IMR-90 (cell line): ENCODE results near the gene NPTX1. TPM values are rescaled to one million over a fixed set of nuclear protein-coding genes. Genes with fewer than 3 reads are reported as not detected.
A peak's percentile ranks its signal among the peaks of the same experiment; 100 is the strongest.

Source experiments
- ATAC-seq: fragments of 200-7000 bp; cut with Tn5 transposase; 2 replicates; pipeline ENCODE4 v1.9.1; 2020; ENCODE audit warnings: low read depth, mild to moderate bottlenecking, moderate library complexity
- BruUV-seq: library from RNA; stranded (reverse); fragments of 400-500 nt; replicated peaks from 2 replicates; lab custom pipeline; 2021; lab: Mats Ljungman, UMichigan
- CTCF ChIA-PET: fragments of 300-600 bp; formaldehyde crosslinking; extraction: SDS; loops from one replicate; lab custom pipeline; 2021; ENCODE audit warnings: antibody characterized with exemption; lab: Yijun Ruan, JAX
- POLR2A ChIA-PET: fragments of 300-600 bp; sonication (Branson Sonifier 250); formaldehyde crosslinking; loops from one replicate; lab custom pipeline; 2022; ENCODE audit warnings: antibody characterized with exemption; ENCODE audit not compliant: unreplicated experiment; lab: Charles Lee
- DNase-seq: peaks from one replicate; pipeline ENCODE4 v3.0.0; 2013
- H2AFZ ChIP-seq: replicated peaks from 2 replicates; pipeline ENCODE3; 2013; ENCODE audit warnings: low read length, mild to moderate bottlenecking; ENCODE audit not compliant: poor library complexity
- H2AK5ac ChIP-seq: 2 replicates; pipeline ENCODE4 v1.6.1; 2013; ENCODE audit warnings: low read depth, low read length, inconsistent platforms
- H2AK9ac ChIP-seq: replicated peaks from 2 replicates; pipeline ENCODE3; 2013; ENCODE audit warnings: mild to moderate bottlenecking, low read depth, low read length, moderate library complexity; ENCODE audit not compliant: poor library complexity
- H2BK120ac ChIP-seq: 2 replicates; pipeline ENCODE4 v1.6.1; 2013; ENCODE audit warnings: low read depth, low read length, inconsistent platforms
- H2BK15ac ChIP-seq: 3 replicates; pipeline ENCODE4 v1.6.1; 2013; ENCODE audit warnings: low read depth, low read length, inconsistent platforms
- H2BK20ac ChIP-seq: 2 replicates; pipeline ENCODE4 v1.6.1; 2013; ENCODE audit warnings: low read depth, mild to moderate bottlenecking, inconsistent platforms, low read length, moderate library complexity
- H2BK5ac ChIP-seq: 2 replicates; pipeline ENCODE4 v1.6.1; 2013; ENCODE audit warnings: mild to moderate bottlenecking, low read depth, low read length, inconsistent platforms; ENCODE audit not compliant: poor library complexity, severe bottlenecking
- H3K14ac ChIP-seq: replicated peaks from 2 replicates; pipeline ENCODE4 v1.6.1; 2013; ENCODE audit warnings: low read depth, low read length, inconsistent platforms
- H3K18ac ChIP-seq: 2 replicates; pipeline ENCODE4 v1.6.1; 2013; ENCODE audit warnings: low read depth, low read length, control low read depth
- H3K23ac ChIP-seq: 2 replicates; pipeline ENCODE4 v1.6.1; 2013; ENCODE audit warnings: low read depth, low read length, inconsistent platforms
- H3K27ac ChIP-seq: 2 replicates; pipeline ENCODE4 v1.5.1; 2013; ENCODE audit warnings: mild to moderate bottlenecking, control low read depth, low read length; ENCODE audit not compliant: insufficient read depth
- H3K27me3 ChIP-seq: 2 replicates; pipeline ENCODE4 v1.6.1; 2013; ENCODE audit warnings: low read length; ENCODE audit not compliant: control insufficient read depth, insufficient read depth
- H3K36me3 ChIP-seq: 2 replicates; pipeline ENCODE4 v1.6.1; 2013; ENCODE audit warnings: low read length, mixed read lengths; ENCODE audit not compliant: control insufficient read depth, insufficient read depth
- H3K4ac ChIP-seq: 2 replicates; pipeline ENCODE4 v1.6.1; 2013; ENCODE audit warnings: low read depth, low read length, inconsistent platforms
- H3K4me1 ChIP-seq: 2 replicates; pipeline ENCODE4 v1.6.1; 2013; ENCODE audit warnings: low read length, mixed read lengths; ENCODE audit not compliant: control insufficient read depth, insufficient read depth
- H3K4me2 ChIP-seq: 2 replicates; pipeline ENCODE4 v1.6.1; 2013; ENCODE audit warnings: low read depth, mild to moderate bottlenecking, control low read depth, low read length, moderate library complexity
- H3K4me3 ChIP-seq: 2 replicates; pipeline ENCODE4 v1.5.1; 2013; ENCODE audit warnings: low read depth, mild to moderate bottlenecking, control low read depth, low read length, moderate library complexity; ENCODE audit not compliant: insufficient read depth
- H3K56ac ChIP-seq: 2 replicates; pipeline ENCODE4 v1.6.1; 2013; ENCODE audit warnings: low read length, inconsistent platforms; ENCODE audit not compliant: insufficient read depth; ENCODE audit errors: extremely low read depth
- H3K79me1 ChIP-seq, 2 experiments: 2 replicates each; pipeline ENCODE4 v1.6.1; 2013; ENCODE audit warnings: low read length in 2 of 2, inconsistent platforms in 1 of 2, low read depth in 1 of 2
- H3K9ac ChIP-seq: 2 replicates; pipeline ENCODE4 v1.6.1; 2013; ENCODE audit warnings: low read depth, low read length, control low read depth
- H3K9me1 ChIP-seq: 2 replicates; pipeline ENCODE4 v1.6.1; 2013; ENCODE audit warnings: low read length, inconsistent platforms; ENCODE audit not compliant: insufficient read depth
- H3K9me3 ChIP-seq: 2 replicates; pipeline ENCODE4 v1.6.1; 2013; ENCODE audit warnings: low read length; ENCODE audit not compliant: control insufficient read depth, insufficient read depth
- H4K20me1 ChIP-seq: 2 replicates; pipeline ENCODE4 v1.6.1; 2013; ENCODE audit warnings: low read length, inconsistent platforms; ENCODE audit not compliant: insufficient read depth
- H4K5ac ChIP-seq: 2 replicates; pipeline ENCODE4 v1.6.1; 2013; ENCODE audit warnings: mild to moderate bottlenecking, low read depth, low read length, control low read depth
- H4K8ac ChIP-seq, 2 experiments: 2 replicates each; pipeline ENCODE4 v1.6.1; 2013; ENCODE audit warnings: low read depth in 2 of 2, low read length in 2 of 2, control low read depth in 1 of 2, inconsistent platforms in 1 of 2
- H4K91ac ChIP-seq: 2 replicates; pipeline ENCODE4 v1.6.1; 2013; ENCODE audit warnings: low read depth, low read length, inconsistent platforms; ENCODE audit not compliant: insufficient read depth
- BHLHE40 ChIP-seq: fragments of 150-350 bp; IDR thresholded peaks from 2 replicates; pipeline ENCODE4 v1.6.1; 2016; ENCODE audit warnings: mild to moderate bottlenecking, low read depth, low read length
- CEBPB ChIP-seq: IDR thresholded peaks from 2 replicates; pipeline ENCODE4 v1.6.1; 2012; ENCODE audit warnings: low read depth, low read length, improper control_type of control experiment
- CHD1 ChIP-seq: IDR thresholded peaks from 2 replicates; pipeline ENCODE4 v1.6.1; 2012; ENCODE audit warnings: low read depth, low read length, improper control_type of control experiment
- CTCF ChIP-seq: conservative IDR thresholded peaks from 2 replicates; pipeline ENCODE4 v1.5.1; 2012; ENCODE audit warnings: mild to moderate bottlenecking, low read depth, low read length, improper control_type of control experiment
- ELK1 ChIP-seq: fragments of 150-350 bp; IDR thresholded peaks from 2 replicates; pipeline ENCODE4 v1.6.1; 2016; ENCODE audit warnings: low read depth, mild to moderate bottlenecking, low read length, moderate library complexity, borderline replicate concordance
- FOS ChIP-seq: fragments of 150-350 bp; IDR thresholded peaks from 2 replicates; pipeline ENCODE4 v1.6.1; 2016; ENCODE audit warnings: low read depth, low read length
- MAFK ChIP-seq: IDR thresholded peaks from 2 replicates; pipeline ENCODE4 v1.6.1; 2012; ENCODE audit warnings: low read depth, low read length, improper control_type of control experiment
- MAZ ChIP-seq: IDR thresholded peaks from 2 replicates; pipeline ENCODE4 v1.6.1; 2012; ENCODE audit warnings: low read depth, mild to moderate bottlenecking, low read length, improper control_type of control experiment, moderate library complexity, borderline replicate concordance
- NFE2L2 ChIP-seq: fragments of 150-350 bp; IDR thresholded peaks from 2 replicates; pipeline ENCODE4 v1.6.1; 2016; ENCODE audit warnings: low read depth, mild to moderate bottlenecking, low read length
- POLR2A ChIP-seq: IDR thresholded peaks from 2 replicates; pipeline ENCODE4 v1.6.1; 2012; ENCODE audit warnings: mild to moderate bottlenecking, low read depth, low read length
- RAD21 ChIP-seq: IDR thresholded peaks from 2 replicates; pipeline ENCODE4 v1.6.1; 2012; ENCODE audit warnings: low read length, improper control_type of control experiment
- SMC3 ChIP-seq: fragments of 150-350 bp; IDR thresholded peaks from 2 replicates; pipeline ENCODE4 v1.6.1; 2016; ENCODE audit warnings: low read depth, mild to moderate bottlenecking, antibody characterized with exemption, low read length, moderate library complexity
- USF2 ChIP-seq: fragments of 150-350 bp; IDR thresholded peaks from 2 replicates; pipeline ENCODE4 v1.6.1; 2017; ENCODE audit warnings: mild to moderate bottlenecking, antibody characterized with exemption, low read length, low read depth
- WGBS, 2 experiments: methylation state at CpG; one replicate each; pipeline versions ENCODE4 v1.1.5 to v1.1.7; 2013; ENCODE audit warnings: missing lambda C conversion rate in 2 of 2; ENCODE audit not compliant: insufficient read length in 1 of 2; ENCODE audit errors: extremely low coverage in 2 of 2; 5-methylcytosine and 5-hydroxymethylcytosine counted together
- dilution Hi-C: fragments of 300-500 bp; cut with HindIII; formaldehyde crosslinking; loops from one replicate; pipeline ENCODE4 v1.14.3; 2018; ENCODE audit warnings: low sequenced_read_pairs; ENCODE audit not compliant: unreplicated experiment
- in situ Hi-C: fragments of 300-500 bp; cut with MboI; formaldehyde crosslinking; loops from 3 replicates; pipeline ENCODE4 v1.14.3; 2019; ENCODE audit warnings: low sequenced_read_pairs, inconsistent platforms, mixed read lengths
- intact Hi-C: fragments of 100-400 bp; cut with micrococcal nuclease; formaldehyde crosslinking; loops from 2 replicates; pipeline ENCODE4 v1.10.0; 2022
- polyA plus RNA-seq, 3 experiments: library from polyadenylated mRNA; depleted of rRNA; stranded (reverse); fragments of >200 nt; gene quantifications; 2 replicates each; pipeline ENCODE4 v1.2.3, GENCODE V29; 2012; ENCODE audit warnings: low replicate concordance in 1 of 3
- total RNA-seq: library from RNA; depleted of rRNA; stranded (reverse); fragments of >200 nt; gene quantifications from 2 replicates; pipeline ENCODE4 v1.2.3, GENCODE V29; 2012

NPTX1 gene
- total and polyA plus RNA-seq, 2 of the 4 experiments (the other 2 are of a cell fraction): 20.8 to 39.5 TPM

- H3K9me3 ChIP-seq: no peaks in the 10 kb centered on the region
- H2BK5ac ChIP-seq: peak overlapping the region; percentile 81
- H4K8ac ChIP-seq: peak overlapping the region; percentile 46 to 73; a peak in 3 of 4 replicates
- H3K4me3 ChIP-seq: 0 out of 2 replicates have a peak overlapping the region, but pooled peaks have one; percentile 0
- peak overlapping the region; percentile 5; the same call in 1 of the 2 replicates for H3K9ac ChIP-seq
- H3K23ac ChIP-seq: peak overlapping the region; percentile 6; the same call in 1 of the 2 replicates
- peak overlapping the region; percentile 84 for H2AK5ac ChIP-seq
- peak overlapping the region; percentile 77 for H3K4ac ChIP-seq
- H2AFZ ChIP-seq: peak overlapping the region; percentile 80
- dilution Hi-C loops: no loop called here
- H3K4me1 ChIP-seq: peaks cover 18% of the 10 kb centered on the region
- intact Hi-C loops: no loop called here
- H4K5ac ChIP-seq: peak overlapping the region; percentile 27
- H3K4me2 ChIP-seq: peak overlapping the region; percentile 23; the same call in 1 of the 2 replicates
- 59% methylated on average over 8 of the region's 24 CpGs; no CpG with 5 or more reads in 1 of the 2 experiments for WGBS, 2 experiments
- H3K36me3 ChIP-seq: no peaks in the 10 kb centered on the region
- in situ Hi-C loops: no loop called here
- no TSS peak for BruUV-seq
- DNase-seq (peak; percentile 97), ATAC-seq (peak; percentile 82)
- H4K91ac ChIP-seq: peak overlapping the region; percentile 71
- no peak overlapping the region; the same call in 2 of the 3 replicates for H2BK15ac ChIP-seq
- H3K56ac ChIP-seq: no peak overlapping the region; the same call in 1 of the 2 replicates
- ChIA-PET POLR2A (no interaction called here), CTCF (no interaction called here)
- H3K27ac ChIP-seq: peak overlapping the region; percentile 64
- peak overlapping the region; percentile 72; the same call in 1 of the 2 replicates for H2BK20ac ChIP-seq
- peak overlapping the region; percentile 76 for H2BK120ac ChIP-seq
- 0 out of 4 replicates have a peak, but pooled peaks cover 0 to 5% of the 10 kb centered on the region in 2 experiments for H3K79me1 ChIP-seq
- peak overlapping the region; percentile 50; the same call in 1 of the 2 replicates for H3K18ac ChIP-seq
- H3K14ac ChIP-seq: peak overlapping the region; percentile 35; the same call in 1 of the 2 replicates
- peak overlapping the region; percentile 47 for H2AK9ac ChIP-seq
- H4K20me1 ChIP-seq: no peaks in the 10 kb centered on the region
- H3K9me1 ChIP-seq: peaks cover 13% of the 10 kb centered on the region
- H3K27me3 ChIP-seq: no peaks in the 10 kb centered on the region
- no peak for TF ChIP-seq RAD21
- TF ChIP-seq BHLHE40: peak; percentile 49; the same call in 1 of the 2 replicates
- TF ChIP-seq MAFK: no peak
- TF ChIP-seq NFE2L2: no peak
- no peak for TF ChIP-seq ELK1
- no peak for TF ChIP-seq USF2
- peak; percentile 29; the same call in 1 of the 2 replicates for TF ChIP-seq MAZ
- TF ChIP-seq SMC3: no peak
- TF ChIP-seq CTCF: no peak
- no peak for TF ChIP-seq POLR2A
- TF ChIP-seq CEBPB: peak; percentile 48
- TF ChIP-seq FOS: peak; percentile 83
- no peak for TF ChIP-seq CHD1
These were observed 25.6 kb upstream of the NPTX1 start for GRCh38 chr17:80501741-80502577.
